HG02884 (cell line): ENCODE data around the gene TSPAN15.

Experiments used
- ATAC-seq: cut with Tn5 transposase; IDR thresholded peaks from one replicate; pipeline ENCODE4 v1.9.1; 2021; ENCODE audit warnings: mild to moderate bottlenecking, moderate library complexity; ENCODE audit not compliant: unreplicated experiment

Gene TSPAN15

GRCh38 chr10:69451209-69451783, at the start of gene TSPAN15:
TSPAN15 (plus strand) TSS chr10:69451465; CDS start chr10:69451595, 130 bp downstream.
- ATAC-seq, result peak; percentile 83

GRCh38 chr10:69402386-69402785, 48.9 kb upstream of the TSPAN15 start:
- no peak for ATAC-seq

- ATAC-seq, result no peak
These were observed 48.2 kb upstream of the TSPAN15 start for GRCh38 chr10:69403066-69403465.

- ATAC-seq, result no peak
These were observed 47.7 kb upstream of the TSPAN15 start for GRCh38 chr10:69403519-69403918.

GRCh38 chr10:69404786-69405185, 46.5 kb upstream of the TSPAN15 start:
- ATAC-seq, result no peak

- no peak for ATAC-seq
These were observed 46.0 kb upstream of the TSPAN15 start for GRCh38 chr10:69405221-69405620.

GRCh38 chr10:69406302-69406811, 44.9 kb upstream of the TSPAN15 start:
- ATAC-seq, result no peak

- no peak for ATAC-seq
These were observed 44.3 kb upstream of the TSPAN15 start for GRCh38 chr10:69406816-69407580.

GRCh38 chr10:69407621-69408301, 43.5 kb upstream of the TSPAN15 start:
- ATAC-seq, result no peak

GRCh38 chr10:69408318-69409175, 42.7 kb upstream of the TSPAN15 start:
- ATAC-seq, result peak; percentile 75

- ATAC-seq, result no peak
These were observed 42.1 kb upstream of the TSPAN15 start for GRCh38 chr10:69409176-69409495.

- no peak for ATAC-seq
These were observed 41.3 kb upstream of the TSPAN15 start for GRCh38 chr10:69409968-69410367.

- ATAC-seq, result no peak
These were observed 40.8 kb upstream of the TSPAN15 start for GRCh38 chr10:69410487-69410886.

GRCh38 chr10:69411476-69411875, 39.8 kb upstream of the TSPAN15 start:
- ATAC-seq, result no peak

GRCh38 chr10:69412232-69412790, 39.0 kb upstream of the TSPAN15 start:
- no peak for ATAC-seq

- no peak for ATAC-seq
These were observed 37.9 kb upstream of the TSPAN15 start for GRCh38 chr10:69413221-69413865.

GRCh38 chr10:69414036-69415018, 36.9 kb upstream of the TSPAN15 start:
- no peak for ATAC-seq

- ATAC-seq, result no peak
These were observed 36.2 kb upstream of the TSPAN15 start for GRCh38 chr10:69415049-69415448.

GRCh38 chr10:69415951-69416350, 35.3 kb upstream of the TSPAN15 start:
- no peak for ATAC-seq
